ENCODE results near the gene TTYH2.

DNA sequence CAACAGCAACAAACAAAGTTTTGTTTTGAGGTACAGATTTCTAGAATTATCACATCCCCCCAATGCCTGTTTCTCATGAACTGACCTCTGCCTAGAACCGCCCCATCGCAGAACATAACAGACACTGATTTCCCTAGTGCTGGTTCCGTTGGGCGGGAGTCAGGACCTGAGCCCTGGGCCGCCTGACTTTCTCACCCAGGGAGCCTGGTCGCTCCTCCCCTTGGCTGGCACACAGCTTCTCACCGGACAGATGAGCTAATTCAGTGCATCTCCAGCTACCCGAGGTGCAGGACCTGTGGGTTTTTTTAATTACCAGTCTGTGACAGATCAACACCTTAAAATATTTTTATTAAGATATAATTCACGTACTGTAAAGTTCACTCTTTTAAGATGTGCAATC is 30.0 kb upstream of the TTYH2 start:
- TF ChIP-seq, protein P1, sequence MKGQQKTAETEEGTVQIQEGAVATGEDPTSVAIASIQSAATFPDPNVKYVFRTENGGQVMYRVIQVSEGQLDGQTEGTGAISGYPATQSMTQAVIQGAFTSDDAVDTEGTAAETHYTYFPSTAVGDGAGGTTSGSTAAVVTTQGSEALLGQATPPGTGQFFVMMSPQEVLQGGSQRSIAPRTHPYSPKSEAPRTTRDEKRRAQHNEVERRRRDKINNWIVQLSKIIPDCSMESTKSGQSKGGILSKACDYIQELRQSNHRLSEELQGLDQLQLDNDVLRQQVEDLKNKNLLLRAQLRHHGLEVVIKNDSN (IDR thresholded peaks at IDR 0.05) = no peak
- TF ChIP-seq, protein P2, sequence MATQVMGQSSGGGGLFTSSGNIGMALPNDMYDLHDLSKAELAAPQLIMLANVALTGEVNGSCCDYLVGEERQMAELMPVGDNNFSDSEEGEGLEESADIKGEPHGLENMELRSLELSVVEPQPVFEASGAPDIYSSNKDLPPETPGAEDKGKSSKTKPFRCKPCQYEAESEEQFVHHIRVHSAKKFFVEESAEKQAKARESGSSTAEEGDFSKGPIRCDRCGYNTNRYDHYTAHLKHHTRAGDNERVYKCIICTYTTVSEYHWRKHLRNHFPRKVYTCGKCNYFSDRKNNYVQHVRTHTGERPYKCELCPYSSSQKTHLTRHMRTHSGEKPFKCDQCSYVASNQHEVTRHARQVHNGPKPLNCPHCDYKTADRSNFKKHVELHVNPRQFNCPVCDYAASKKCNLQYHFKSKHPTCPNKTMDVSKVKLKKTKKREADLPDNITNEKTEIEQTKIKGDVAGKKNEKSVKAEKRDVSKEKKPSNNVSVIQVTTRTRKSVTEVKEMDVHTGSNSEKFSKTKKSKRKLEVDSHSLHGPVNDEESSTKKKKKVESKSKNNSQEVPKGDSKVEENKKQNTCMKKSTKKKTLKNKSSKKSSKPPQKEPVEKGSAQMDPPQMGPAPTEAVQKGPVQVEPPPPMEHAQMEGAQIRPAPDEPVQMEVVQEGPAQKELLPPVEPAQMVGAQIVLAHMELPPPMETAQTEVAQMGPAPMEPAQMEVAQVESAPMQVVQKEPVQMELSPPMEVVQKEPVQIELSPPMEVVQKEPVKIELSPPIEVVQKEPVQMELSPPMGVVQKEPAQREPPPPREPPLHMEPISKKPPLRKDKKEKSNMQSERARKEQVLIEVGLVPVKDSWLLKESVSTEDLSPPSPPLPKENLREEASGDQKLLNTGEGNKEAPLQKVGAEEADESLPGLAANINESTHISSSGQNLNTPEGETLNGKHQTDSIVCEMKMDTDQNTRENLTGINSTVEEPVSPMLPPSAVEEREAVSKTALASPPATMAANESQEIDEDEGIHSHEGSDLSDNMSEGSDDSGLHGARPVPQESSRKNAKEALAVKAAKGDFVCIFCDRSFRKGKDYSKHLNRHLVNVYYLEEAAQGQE (IDR thresholded peaks at IDR 0.05; ENCODE audit: low read depth) = no peak
- TF ChIP-seq CEBPB (IDR thresholded peaks at IDR 0.05) = no peak
